ENCODE results near the gene PPIL6. TPM values are rescaled to one million over a fixed set of nuclear protein-coding genes. Genes with fewer than 3 reads are reported as not detected.

PPIL6 gene
- total and polyA plus RNA-seq, 4 donors: 0.17 to 0.51 (median 0.30) TPM

DNA sequence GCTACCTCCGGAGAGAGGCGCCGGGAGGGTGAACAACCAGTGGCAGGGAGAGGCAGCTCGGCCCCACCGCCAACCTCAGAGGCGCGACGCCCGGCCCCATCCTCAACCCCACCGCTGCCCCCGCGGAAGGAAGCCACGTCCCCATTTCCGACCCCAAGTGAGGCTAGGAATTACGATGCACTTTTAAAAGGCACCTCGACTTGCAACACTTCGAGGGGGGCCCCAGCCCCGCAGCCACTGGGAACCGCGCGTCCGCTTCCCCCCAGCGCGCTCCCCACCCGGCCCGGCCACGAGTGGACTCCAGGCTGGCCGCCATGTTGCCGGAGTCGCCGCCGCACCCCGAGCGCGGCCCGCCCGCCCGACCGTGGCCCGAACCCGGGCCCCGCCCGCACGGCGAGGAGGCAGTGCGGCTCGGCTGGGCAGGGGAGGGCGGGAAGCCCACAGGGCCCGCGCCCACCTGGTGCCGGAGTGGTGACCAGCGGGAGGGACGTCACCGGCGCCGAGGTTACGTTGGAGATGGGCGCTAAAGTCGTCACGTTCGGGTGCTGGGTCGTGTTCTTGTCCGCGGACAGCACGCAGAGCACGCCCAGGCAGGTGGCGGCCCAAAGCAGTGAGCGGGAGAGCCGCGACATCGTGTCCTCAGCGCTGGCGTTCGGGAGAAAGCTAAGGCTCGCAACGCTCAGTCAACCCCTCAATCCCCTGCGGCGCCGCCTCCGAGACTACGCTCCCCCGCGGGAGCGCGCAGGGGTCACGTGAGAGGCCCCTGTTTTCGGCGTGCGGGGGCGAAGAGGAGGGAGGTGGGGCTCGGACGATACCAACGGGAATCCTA, 58.5 kb downstream of the PPIL6 start, which contains the start of gene CD164:
Gene CD164 (minus strand): TSS at position 721 of the 829 bp plus-strand sequence. CDS start 89 bp downstream, at position 632.
- Histone ChIP-seq H3K36me3 (ENCODE audit: control insufficient read depth in 4 of 4, insufficient read depth in 3 of 4, low read depth in 1 of 4, low read length in 3 of 4) (peaks cover 0 to 8% (median 6%) of the 10 kb centered on the region in 4 donors), H3K27me3 (ENCODE audit: control insufficient read depth in 4 of 4, insufficient read depth in 4 of 4, low read length in 3 of 4) (no peaks in the 10 kb centered on the region), H3K9ac (ENCODE audit: low read depth in 1 of 2, low read length in 2 of 2) (peak within 1 kb of the TSS; percentile 90 to 99), H3K4me1 (ENCODE audit: control insufficient read depth in 4 of 4, insufficient read depth in 4 of 4, low read length in 3 of 4) (peaks cover 0 to 26% (median 23%) of the 10 kb centered on the region in 4 donors), H3K27ac (ENCODE audit: low read depth in 1 of 2, low read length in 2 of 2) (peak within 1 kb of the TSS; percentile 98 to 100), H3K9me3 (ENCODE audit: control insufficient read depth in 4 of 4, low read length in 3 of 4) (no peaks in the 10 kb centered on the region), H3K4me3 (ENCODE audit: low read depth in 1 of 3, low read length in 3 of 3) (peak within 1 kb of the TSS; percentile 97 to 99 (median 99))
- DNase-seq (ENCODE audit: low spot score): peak; percentile 91
- TF ChIP-seq TAF1 (conservative IDR thresholded peaks at IDR 0.05) (peak; percentile 79), RXRA (IDR thresholded peaks at IDR 0.05) (peak; percentile 21 to 47), HNF4A (conservative IDR thresholded peaks at IDR 0.05) (no peak), NR2F2 (IDR thresholded peaks at IDR 0.05) (peak; percentile 16), EGR1 (IDR thresholded peaks at IDR 0.05; ENCODE audit: low read depth in 2 of 2) (peak; percentile 99), FOXA1 (IDR thresholded peaks at IDR 0.05) (no peak)
- TF ChIP-seq, protein P1, sequence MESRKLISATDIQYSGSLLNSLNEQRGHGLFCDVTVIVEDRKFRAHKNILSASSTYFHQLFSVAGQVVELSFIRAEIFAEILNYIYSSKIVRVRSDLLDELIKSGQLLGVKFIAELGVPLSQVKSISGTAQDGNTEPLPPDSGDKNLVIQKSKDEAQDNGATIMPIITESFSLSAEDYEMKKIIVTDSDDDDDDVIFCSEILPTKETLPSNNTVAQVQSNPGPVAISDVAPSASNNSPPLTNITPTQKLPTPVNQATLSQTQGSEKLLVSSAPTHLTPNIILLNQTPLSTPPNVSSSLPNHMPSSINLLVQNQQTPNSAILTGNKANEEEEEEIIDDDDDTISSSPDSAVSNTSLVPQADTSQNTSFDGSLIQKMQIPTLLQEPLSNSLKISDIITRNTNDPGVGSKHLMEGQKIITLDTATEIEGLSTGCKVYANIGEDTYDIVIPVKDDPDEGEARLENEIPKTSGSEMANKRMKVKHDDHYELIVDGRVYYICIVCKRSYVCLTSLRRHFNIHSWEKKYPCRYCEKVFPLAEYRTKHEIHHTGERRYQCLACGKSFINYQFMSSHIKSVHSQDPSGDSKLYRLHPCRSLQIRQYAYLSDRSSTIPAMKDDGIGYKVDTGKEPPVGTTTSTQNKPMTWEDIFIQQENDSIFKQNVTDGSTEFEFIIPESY (IDR thresholded peaks at IDR 0.05): peak; percentile 82
- TF ChIP-seq, protein P2, sequence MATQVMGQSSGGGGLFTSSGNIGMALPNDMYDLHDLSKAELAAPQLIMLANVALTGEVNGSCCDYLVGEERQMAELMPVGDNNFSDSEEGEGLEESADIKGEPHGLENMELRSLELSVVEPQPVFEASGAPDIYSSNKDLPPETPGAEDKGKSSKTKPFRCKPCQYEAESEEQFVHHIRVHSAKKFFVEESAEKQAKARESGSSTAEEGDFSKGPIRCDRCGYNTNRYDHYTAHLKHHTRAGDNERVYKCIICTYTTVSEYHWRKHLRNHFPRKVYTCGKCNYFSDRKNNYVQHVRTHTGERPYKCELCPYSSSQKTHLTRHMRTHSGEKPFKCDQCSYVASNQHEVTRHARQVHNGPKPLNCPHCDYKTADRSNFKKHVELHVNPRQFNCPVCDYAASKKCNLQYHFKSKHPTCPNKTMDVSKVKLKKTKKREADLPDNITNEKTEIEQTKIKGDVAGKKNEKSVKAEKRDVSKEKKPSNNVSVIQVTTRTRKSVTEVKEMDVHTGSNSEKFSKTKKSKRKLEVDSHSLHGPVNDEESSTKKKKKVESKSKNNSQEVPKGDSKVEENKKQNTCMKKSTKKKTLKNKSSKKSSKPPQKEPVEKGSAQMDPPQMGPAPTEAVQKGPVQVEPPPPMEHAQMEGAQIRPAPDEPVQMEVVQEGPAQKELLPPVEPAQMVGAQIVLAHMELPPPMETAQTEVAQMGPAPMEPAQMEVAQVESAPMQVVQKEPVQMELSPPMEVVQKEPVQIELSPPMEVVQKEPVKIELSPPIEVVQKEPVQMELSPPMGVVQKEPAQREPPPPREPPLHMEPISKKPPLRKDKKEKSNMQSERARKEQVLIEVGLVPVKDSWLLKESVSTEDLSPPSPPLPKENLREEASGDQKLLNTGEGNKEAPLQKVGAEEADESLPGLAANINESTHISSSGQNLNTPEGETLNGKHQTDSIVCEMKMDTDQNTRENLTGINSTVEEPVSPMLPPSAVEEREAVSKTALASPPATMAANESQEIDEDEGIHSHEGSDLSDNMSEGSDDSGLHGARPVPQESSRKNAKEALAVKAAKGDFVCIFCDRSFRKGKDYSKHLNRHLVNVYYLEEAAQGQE (IDR thresholded peaks at IDR 0.05): peak; percentile 75
- WGBS: under 1% methylated on average over 93 of the region's 93 CpGs

DNA sequence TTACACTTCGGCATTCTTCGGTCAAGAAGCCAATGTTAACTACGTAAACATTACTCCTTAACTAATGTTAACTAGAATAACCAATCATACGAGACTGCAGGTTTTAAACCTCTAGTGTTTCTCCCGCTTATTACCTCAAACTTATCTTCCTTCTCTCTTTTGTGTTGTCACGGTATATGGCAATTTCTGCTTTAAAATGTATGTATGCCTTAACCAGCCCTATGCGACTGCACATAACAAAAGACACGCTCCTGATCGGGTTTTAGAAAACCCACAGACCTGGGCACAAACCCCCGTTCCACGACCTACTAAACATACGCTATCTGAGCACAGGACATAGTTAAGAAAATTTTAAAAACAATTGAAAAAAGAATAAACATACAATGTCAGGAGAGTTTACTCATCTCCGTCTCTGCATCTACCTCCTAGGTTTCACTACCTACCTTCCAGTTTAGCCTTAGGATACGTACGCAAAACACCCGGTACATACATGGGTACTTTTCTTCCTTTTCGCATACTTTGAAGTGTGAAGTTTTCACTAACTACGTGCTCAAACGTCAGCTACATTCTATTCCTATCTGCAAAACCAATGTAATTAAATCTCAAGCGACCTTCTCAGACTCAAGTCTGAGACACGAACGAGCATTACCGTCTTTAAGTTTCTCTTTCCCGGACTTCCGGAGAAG, 59.2 kb downstream of the PPIL6 start:
- DNase-seq (ENCODE audit: low spot score): no peak
- H3K4me1 ChIP-seq (ENCODE audit: control insufficient read depth in 4 of 4, insufficient read depth in 4 of 4, low read length in 3 of 4): peaks cover 0 to 26% (median 23%) of the 10 kb centered on the region in 4 donors
- H3K27ac ChIP-seq (ENCODE audit: low read depth in 1 of 2, low read length in 2 of 2): peak overlapping the region; percentile 98 to 100
- no peaks in the 10 kb centered on the region for H3K27me3 ChIP-seq (ENCODE audit: control insufficient read depth in 4 of 4, insufficient read depth in 4 of 4, low read length in 3 of 4)
- H3K9ac ChIP-seq (ENCODE audit: low read depth in 1 of 2, low read length in 2 of 2): peak overlapping the region; percentile 61 to 99
- H3K4me3 ChIP-seq (ENCODE audit: low read depth in 1 of 3, low read length in 3 of 3): peak overlapping the region; percentile 97 to 99 (median 99)
- TF ChIP-seq HNF4G (IDR thresholded peaks at IDR 0.05): no peak
- TF ChIP-seq, protein P2 (IDR thresholded peaks at IDR 0.05): peak; percentile 21
- WGBS: under 1% methylated on average over 25 of the region's 25 CpGs
- H3K9me3 ChIP-seq (ENCODE audit: control insufficient read depth in 4 of 4, low read length in 3 of 4): no peaks in the 10 kb centered on the region
- H3K36me3 ChIP-seq (ENCODE audit: control insufficient read depth in 4 of 4, insufficient read depth in 3 of 4, low read depth in 1 of 4, low read length in 3 of 4): peaks cover 2 to 16% (median 13%) of the 10 kb centered on the region in 4 donors
